Measurements from ENCODE around the gene HOXB4. TPM values are rescaled to one million over a fixed set of nuclear protein-coding genes. Genes with fewer than 3 reads are reported as not detected.

The HOXB4 gene
- total RNA-seq, 1 experiment from 2014 or later, result 0.78 TPM

- no peak for DNase-seq (ENCODE audit: low spot score)
- in situ Hi-C loops (cut with HindIII; ENCODE audit: low sequenced_read_pairs), result no loop called here
These were observed 25.0 kb downstream of the HOXB4 start for GRCh38 chr17:48553190-48553547.

GRCh38 chr17:48552466-48553189 is 25.5 kb downstream of the HOXB4 start:
- DNase-seq (ENCODE audit: low spot score), result no peak

GRCh38 chr17:48551596-48552465 is 26.3 kb downstream of the HOXB4 start:
- in situ Hi-C loops (cut with HindIII; ENCODE audit: low sequenced_read_pairs), result no loop called here
- DNase-seq (ENCODE audit: low spot score), result no peak

More at GRCh38 chr17:48552466-48553189, 25.5 kb downstream of the HOXB4 start:
- in situ Hi-C loops (cut with HindIII; ENCODE audit: low sequenced_read_pairs), result no loop called here

GRCh38 chr17:48551214-48551555 is 27.0 kb downstream of the HOXB4 start:
- no peak for DNase-seq (ENCODE audit: low spot score)
- in situ Hi-C loops (cut with HindIII; ENCODE audit: low sequenced_read_pairs), result no loop called here

DNA sequence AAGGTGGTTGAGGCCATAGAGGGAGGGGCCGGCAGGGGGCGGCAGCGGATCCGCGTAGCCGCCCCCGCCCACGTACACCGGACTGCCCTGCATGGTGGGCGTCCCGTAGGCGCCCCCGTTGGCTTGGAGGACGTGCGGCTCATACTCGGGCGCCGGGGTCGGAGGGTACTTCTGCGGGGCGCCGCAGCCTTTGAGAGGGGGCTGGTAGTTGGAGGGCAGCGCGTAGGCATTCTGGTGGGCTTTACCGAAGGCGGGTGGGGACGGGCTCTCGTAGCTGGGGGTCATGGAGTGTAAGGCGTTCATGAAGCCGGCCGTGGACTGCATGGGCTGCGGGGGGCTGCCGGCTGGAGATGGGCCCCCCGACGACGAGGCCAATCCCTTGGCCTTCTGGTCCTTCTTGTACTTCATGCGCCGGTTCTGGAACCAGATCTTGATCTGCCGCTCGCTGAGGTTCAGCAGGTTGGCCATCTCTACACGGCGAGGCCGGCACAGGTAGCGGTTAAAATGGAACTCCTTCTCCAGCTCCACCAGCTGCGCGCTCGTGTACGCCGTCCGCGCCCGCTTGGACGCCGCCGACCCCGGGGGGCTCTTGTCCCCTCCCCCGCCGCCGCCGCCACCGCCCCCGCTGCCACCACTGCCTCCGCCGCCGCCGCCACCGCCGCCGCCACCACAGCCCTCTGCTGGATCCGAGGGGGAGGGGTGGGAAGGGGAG is 27.5 kb downstream of the HOXB4 start:
- in situ Hi-C loops (cut with HindIII; ENCODE audit: low sequenced_read_pairs), result no loop called here

GRCh38 chr17:48549914-48550501 is 28.1 kb downstream of the HOXB4 start:
- DNase-seq (ENCODE audit: low spot score), result no peak
- in situ Hi-C loops (cut with HindIII; ENCODE audit: low sequenced_read_pairs), result no loop called here

More for the DNA sequence above, 27.5 kb downstream of the HOXB4 start:
- no peak for DNase-seq (ENCODE audit: low spot score)

DNA sequence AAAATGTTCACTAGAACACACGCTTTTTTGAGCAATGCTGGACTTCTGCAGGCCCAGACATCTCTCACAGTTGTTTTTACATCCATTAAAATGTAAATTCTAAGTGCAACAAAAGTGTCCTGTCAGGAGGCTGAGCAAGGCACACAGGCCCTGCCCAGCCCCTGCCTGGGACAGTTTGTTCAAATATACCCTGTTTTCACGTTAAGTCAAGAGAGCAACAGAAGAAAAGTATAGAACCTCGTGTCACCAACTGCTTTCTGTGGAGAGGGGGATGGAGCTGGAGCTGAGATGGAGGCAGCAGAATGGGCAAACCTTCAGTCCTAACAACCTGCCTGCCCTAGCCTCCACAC is 28.9 kb downstream of the HOXB4 start:
- in situ Hi-C loops (cut with HindIII; ENCODE audit: low sequenced_read_pairs), result no loop called here
- DNase-seq (ENCODE audit: low spot score), result no peak

DNA sequence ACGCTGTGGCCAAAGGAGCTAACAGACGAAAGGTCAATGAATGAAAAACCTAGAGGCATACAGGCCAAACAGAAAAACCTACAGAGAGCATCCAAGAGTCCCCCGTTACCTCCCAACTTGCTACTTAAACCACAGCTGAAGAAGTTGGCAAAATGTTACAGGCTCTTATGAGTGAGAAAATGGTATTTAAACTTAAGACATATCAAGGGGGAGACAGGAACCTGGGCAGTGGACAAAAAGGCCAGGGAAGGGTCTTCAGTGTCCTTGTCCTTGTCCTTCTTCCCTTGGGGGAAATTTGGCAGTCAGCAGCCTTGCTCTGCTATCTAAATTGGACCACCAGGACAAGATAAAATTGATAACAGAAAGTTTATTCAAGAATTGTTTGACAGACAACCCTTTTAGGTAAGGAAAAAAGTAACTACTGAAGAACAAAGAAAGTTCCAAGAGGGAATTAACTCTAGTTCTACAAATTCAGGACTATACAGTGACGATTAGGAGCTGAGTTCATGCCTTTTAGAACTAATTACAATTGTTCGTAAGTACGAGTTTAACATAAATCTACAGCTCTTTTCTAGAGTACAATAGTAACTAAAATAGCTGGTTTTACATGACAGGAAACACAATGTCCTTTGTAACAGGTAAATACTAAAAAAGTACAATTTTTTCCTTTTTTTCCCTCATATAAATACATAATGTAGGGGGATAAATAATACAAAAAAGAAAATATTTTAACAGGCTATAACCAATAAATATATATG is 29.4 kb downstream of the HOXB4 start:
- in situ Hi-C loops (cut with HindIII; ENCODE audit: low sequenced_read_pairs), result no loop called here
- no peak for DNase-seq (ENCODE audit: low spot score)

DNA sequence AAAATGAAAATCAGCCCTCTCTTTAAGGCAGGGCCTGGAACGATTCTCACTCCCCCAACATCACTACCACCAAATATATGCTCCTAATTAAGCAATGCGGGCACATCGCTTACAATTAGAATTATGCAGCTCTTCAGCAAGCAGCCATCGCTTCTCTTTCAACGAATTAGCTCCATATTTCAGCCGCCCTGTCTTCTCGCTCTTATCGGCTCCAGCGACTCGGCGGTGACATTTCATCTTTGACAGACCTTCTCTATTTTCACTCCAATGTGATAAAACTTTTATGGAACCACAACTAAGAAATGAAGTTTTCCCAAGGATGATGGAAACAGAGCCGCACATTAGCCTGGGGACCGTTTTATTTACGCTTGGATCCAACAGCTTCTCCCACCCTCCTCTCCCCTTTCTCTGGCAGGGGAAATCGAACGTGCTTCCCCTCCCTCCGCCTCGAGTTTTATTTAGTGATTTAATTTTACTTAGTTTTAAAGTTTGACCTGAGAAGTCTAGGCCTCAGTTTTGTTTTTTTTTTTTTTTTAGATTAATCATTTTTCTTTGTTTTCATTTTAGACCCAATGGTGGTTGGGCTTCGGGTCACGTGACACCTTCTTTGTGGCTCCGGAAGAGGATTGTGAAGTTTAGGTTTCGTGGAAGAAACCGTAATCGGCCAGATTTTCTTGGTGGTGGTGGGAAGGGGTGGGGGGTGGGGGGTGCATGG is 30.2 kb downstream of the HOXB4 start:
- in situ Hi-C loops (cut with HindIII; ENCODE audit: low sequenced_read_pairs), result no loop called here
- DNase-seq (ENCODE audit: low spot score), result no peak

DNA sequence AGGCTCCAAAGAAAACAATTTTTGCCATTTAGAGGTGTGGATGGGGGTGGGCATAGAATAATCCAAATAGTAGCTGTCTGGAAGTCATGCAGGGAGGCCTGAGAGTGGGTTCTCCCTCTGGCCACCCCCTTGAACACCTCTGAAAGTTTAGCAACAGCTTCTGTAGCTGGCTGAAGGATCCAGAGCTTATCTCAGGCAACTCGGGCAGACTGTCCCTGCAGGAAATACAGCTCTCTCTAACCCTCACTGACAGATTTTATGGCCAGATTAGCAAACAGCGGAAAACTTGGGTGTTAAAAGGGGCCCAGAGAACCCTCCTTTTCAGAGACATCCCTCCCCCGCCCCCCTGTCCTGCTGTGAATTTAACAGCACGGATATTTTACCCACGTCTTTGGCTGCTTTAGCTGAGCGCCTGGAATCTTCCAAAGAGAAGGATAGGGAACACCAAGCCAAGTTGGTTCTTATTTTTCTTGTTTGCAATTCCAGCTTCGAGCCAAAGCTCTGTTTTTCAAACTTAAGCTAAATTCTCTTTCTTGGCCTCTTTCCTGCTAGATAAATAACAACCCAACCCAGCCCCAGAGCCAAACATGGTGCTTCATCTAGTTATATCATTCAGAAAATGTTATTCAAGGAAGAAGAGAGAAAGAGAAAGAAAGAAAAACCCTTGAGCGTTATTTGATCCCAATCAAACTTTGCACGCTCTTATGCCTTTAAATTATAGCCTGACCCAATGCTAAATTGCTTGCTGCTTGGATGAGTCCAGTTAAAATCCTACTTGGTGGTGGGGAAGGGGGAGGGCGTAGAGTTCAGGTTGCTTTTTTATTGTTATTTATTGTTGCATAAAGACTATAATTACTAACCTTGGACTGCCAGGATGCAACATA is 31.0 kb downstream of the HOXB4 start:
- in situ Hi-C loops (cut with HindIII; ENCODE audit: low sequenced_read_pairs), result no loop called here
- no peak for DNase-seq (ENCODE audit: low spot score)

GRCh38 chr17:48546137-48546923 is 31.8 kb downstream of the HOXB4 start:
- DNase-seq (ENCODE audit: low spot score), result peak; percentile 29
- in situ Hi-C loops (cut with HindIII; ENCODE audit: low sequenced_read_pairs), result no loop called here

GRCh38 chr17:48545539-48545938 is 32.6 kb downstream of the HOXB4 start:
- DNase-seq (ENCODE audit: low spot score), result no peak
- in situ Hi-C loops (cut with HindIII; ENCODE audit: low sequenced_read_pairs), result no loop called here

GRCh38 chr17:48545022-48545375 is 33.2 kb downstream of the HOXB4 start, which contains the start of gene HOXB2:
HOXB2 (minus strand) TSS chr17:48545109; CDS start chr17:48544911, 198 bp downstream.
- in situ Hi-C loops (cut with HindIII; ENCODE audit: low sequenced_read_pairs), result no loop called here
- DNase-seq (ENCODE audit: low spot score), result no peak

DNA sequence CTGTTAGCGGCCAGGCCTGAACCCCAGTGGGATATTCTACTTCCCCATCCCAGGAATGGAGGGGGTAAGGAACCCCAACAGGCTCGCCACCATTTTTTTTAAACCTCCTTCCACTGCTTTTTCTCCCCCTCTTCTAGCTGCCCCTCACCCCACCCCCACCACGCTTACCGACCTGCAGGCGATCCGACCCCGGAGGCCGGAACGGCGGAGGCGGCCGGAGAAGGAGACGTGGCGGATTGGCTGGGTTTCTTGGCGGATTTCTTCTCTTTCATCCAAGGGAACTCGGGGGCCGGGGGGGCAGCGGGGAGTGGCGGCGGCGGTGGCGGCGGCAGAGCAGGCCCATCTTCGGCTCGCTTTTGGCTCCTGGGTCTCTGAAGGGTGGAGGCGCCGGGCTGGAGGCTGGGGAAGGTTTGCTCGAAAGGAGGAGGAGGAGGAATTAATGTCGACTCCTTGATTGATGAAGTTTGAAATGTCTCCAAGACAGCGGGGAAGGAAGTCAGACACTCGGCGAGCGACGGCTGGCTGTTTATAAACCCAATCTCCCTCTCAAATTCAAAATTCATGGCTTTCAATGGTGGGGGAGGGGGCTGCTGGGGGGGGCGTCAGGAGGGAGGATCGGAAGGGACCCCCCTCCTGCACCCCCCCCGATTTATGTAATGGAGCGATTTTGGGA is 33.7 kb downstream of the HOXB4 start:
- in situ Hi-C loops (cut with HindIII; ENCODE audit: low sequenced_read_pairs), result no loop called here
- no peak for DNase-seq (ENCODE audit: low spot score)

DNA sequence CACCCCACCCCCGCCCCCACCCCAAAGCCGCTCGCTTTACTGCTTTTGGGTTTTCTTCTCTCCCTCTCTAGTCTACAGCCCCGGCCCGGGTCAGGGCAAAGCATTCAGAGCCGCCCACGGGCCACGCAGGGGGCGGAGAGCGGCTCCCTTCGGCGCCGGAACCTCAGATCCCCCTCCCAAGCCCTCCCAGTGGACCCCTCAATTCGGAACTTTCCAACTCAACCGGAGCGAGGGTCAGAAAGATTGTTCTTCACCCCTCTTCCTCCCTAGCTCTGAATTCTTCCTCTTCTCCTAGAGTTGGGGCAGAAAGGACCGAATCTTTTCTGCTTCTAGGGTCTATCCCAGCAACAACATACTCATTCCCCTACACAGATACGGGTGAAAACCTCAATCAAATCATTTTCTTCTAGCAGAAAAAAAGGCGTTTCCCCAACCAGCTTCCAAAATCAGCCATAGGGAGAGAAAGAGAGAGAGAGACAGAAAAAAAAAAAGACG is 34.2 kb downstream of the HOXB4 start:
- no peak for DNase-seq (ENCODE audit: low spot score)
- in situ Hi-C loops (cut with HindIII; ENCODE audit: low sequenced_read_pairs), result no loop called here

Data from G401 (cell line).